ENCODE data around the gene LRRTM1. TPM values are rescaled to one million over a fixed set of nuclear protein-coding genes. Genes with fewer than 3 reads are reported as not detected.

Gene LRRTM1
- total and polyA plus RNA-seq, 4 donors = 0.09 TPM; not detected in 3

DNA sequence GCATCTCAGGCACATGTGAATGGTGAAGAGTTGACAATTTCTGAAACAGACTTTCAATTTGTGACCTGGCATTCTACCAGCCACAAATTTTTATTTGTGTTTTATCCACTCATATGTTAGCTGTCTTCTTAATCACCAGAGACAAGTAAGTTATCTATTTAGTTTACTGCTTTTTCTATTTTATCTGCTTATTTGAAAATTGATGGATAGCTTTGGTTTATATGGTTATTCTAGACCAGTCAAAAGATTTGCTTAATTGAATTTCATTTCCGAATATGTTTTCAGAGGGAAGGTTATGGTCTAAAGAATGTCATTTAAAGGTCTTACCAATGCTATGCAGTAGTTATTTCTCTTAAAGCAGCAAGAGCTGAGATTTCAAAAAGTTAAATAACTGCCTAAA is 43.5 kb upstream of the LRRTM1 start:
- no peak for DNase-seq (ENCODE audit: low spot score)
- TF ChIP-seq, protein P1, sequence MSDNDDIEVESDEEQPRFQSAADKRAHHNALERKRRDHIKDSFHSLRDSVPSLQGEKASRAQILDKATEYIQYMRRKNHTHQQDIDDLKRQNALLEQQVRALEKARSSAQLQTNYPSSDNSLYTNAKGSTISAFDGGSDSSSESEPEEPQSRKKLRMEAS (IDR thresholded peaks at IDR 0.05) = no peak
- TF ChIP-seq SP1 (IDR thresholded peaks at IDR 0.05) (no peak), REST (IDR thresholded peaks at IDR 0.05) (no peak), ZBTB33 (IDR thresholded peaks at IDR 0.05) (no peak)
- H3K4me3 ChIP-seq (ENCODE audit: low read depth in 1 of 3, low read length in 3 of 3) = no peak overlapping the region
- H3K9me3 ChIP-seq (ENCODE audit: control insufficient read depth in 4 of 4, low read length in 3 of 4) = no peaks in the 10 kb centered on the region
- 60% methylated on average over 1 of the region's 1 CpG for WGBS
- no peaks in the 10 kb centered on the region for H3K36me3 ChIP-seq (ENCODE audit: control insufficient read depth in 4 of 4, insufficient read depth in 3 of 4, low read depth in 1 of 4, low read length in 3 of 4)
- no peak overlapping the region for H3K9ac ChIP-seq (ENCODE audit: low read depth in 1 of 2, low read length in 2 of 2)
- no peaks in the 10 kb centered on the region for H3K27me3 ChIP-seq (ENCODE audit: control insufficient read depth in 4 of 4, insufficient read depth in 4 of 4, low read length in 3 of 4)
- no peak overlapping the region for H3K27ac ChIP-seq (ENCODE audit: low read depth in 1 of 2, low read length in 2 of 2)
- no peaks in the 10 kb centered on the region for H3K4me1 ChIP-seq (ENCODE audit: control insufficient read depth in 4 of 4, insufficient read depth in 4 of 4, low read length in 3 of 4)

DNA sequence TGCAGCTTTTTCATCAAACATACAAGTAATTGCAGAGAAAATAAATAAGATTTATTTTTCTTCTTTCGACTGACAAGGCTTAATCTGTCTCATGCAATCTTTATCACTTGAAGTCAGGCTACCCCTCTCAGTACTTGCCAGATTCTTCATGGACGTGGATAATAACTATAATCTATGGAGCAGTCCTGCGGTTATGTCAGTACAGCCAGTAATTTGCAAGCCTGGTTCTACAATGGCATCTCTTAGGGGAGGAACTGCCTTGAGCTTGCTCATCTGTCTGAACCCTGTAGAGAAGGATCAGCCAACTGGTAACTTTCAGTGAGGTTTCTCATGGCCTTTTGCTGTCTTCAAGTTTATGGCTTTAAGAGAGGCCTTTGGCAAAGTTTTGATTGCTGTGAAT is 35.5 kb upstream of the LRRTM1 start:
- H3K9ac ChIP-seq (ENCODE audit: low read depth in 1 of 2, low read length in 2 of 2) = no peak overlapping the region
- peaks cover 0 to 1% (median 0%) of the 10 kb centered on the region in 4 donors for H3K9me3 ChIP-seq (ENCODE audit: control insufficient read depth in 4 of 4, low read length in 3 of 4)
- no peaks in the 10 kb centered on the region for H3K4me1 ChIP-seq (ENCODE audit: control insufficient read depth in 4 of 4, insufficient read depth in 4 of 4, low read length in 3 of 4)
- WGBS = 77% methylated on average over 3 of the region's 3 CpGs
- no peak for TF ChIP-seq FOXA1 (IDR thresholded peaks at IDR 0.05)
- no peak for TF ChIP-seq FOXA2 (IDR thresholded peaks at IDR 0.05)
- no peak for TF ChIP-seq YY1 (IDR thresholded peaks at IDR 0.05)
- TF ChIP-seq REST (IDR thresholded peaks at IDR 0.05) = no peak
- TF ChIP-seq HNF4G (IDR thresholded peaks at IDR 0.05) = no peak
- TF ChIP-seq, protein P1 (IDR thresholded peaks at IDR 0.05) = no peak
- TF ChIP-seq JUND (IDR thresholded peaks at IDR 0.05) = no peak
- TF ChIP-seq RXRA (IDR thresholded peaks at IDR 0.05) = no peak
- TF ChIP-seq EGR1 (IDR thresholded peaks at IDR 0.05; ENCODE audit: low read depth in 2 of 2) = no peak
- TF ChIP-seq TAF1 (conservative IDR thresholded peaks at IDR 0.05) = no peak
- no peak for TF ChIP-seq GABPA (IDR thresholded peaks at IDR 0.05 in 1 of 2, conservative IDR thresholded peaks at IDR 0.05 in 1 of 2)
- H3K4me3 ChIP-seq (ENCODE audit: low read depth in 1 of 3, low read length in 3 of 3) = no peak overlapping the region
- H3K27ac ChIP-seq (ENCODE audit: low read depth in 1 of 2, low read length in 2 of 2) = no peak overlapping the region
- no peak for DNase-seq (ENCODE audit: low spot score)
- H3K36me3 ChIP-seq (ENCODE audit: control insufficient read depth in 4 of 4, insufficient read depth in 3 of 4, low read depth in 1 of 4, low read length in 3 of 4) = no peaks in the 10 kb centered on the region
- peaks cover 0 to 2% (median 0%) of the 10 kb centered on the region in 4 donors for H3K27me3 ChIP-seq (ENCODE audit: control insufficient read depth in 4 of 4, insufficient read depth in 4 of 4, low read length in 3 of 4)
